Lung microvascular endothelial cell (primary cell): ENCODE results near the gene GJB2. TPM values are rescaled to one million over a fixed set of nuclear protein-coding genes. Genes with fewer than 3 reads are reported as not detected.

Source experiments
- DNase-seq, 2 donors: peaks; one replicate each; pipeline versions ENCODE4 v3.0.0 to v3.0.0-alpha.2; 2010; ENCODE audit warnings: low read depth in 2 of 2
- total RNA-seq: library from RNA; depleted of rRNA; stranded (reverse); fragments of >200 nt; gene quantifications from 2 replicates; pipeline ENCODE4 v1.2.1, GENCODE V29; 2014

The GJB2 gene
- total RNA-seq, 1 donor from 2014 or later, result not detected

GRCh38 chr13:20142023-20142926 lies 50.5 kb downstream of the GJB2 start:
- no peak for DNase-seq

GRCh38 chr13:20141238-20142022 lies 51.3 kb downstream of the GJB2 start:
- DNase-seq, result no peak

- no peak for DNase-seq
Measured at GRCh38 chr13:20140487-20140886, 52.3 kb downstream of the GJB2 start.

- DNase-seq, result no peak
Measured at GRCh38 chr13:20137875-20138274, 54.9 kb downstream of the GJB2 start.

Other genes starting within 250 kb of the GJB2 start
- 27.0 and 41.5 TPM in 2 replicates for gene ZMYM2, start 234.2 kb downstream of the GJB2 start, total RNA-seq
- gene GJA3, start 31.9 kb downstream of the GJB2 start, total RNA-seq, result under 0.01 TPM in 1 of 2 replicates, not detected in the other
- not detected in 2 replicates for gene GJB6, start 39.4 kb upstream of the GJB2 start, total RNA-seq